Panc1 (cell line): Measurements from ENCODE around the gene VWA8.

Experiments
- POLR2AphosphoS5 ChIP-seq: IDR thresholded peaks from 2 replicates; pipeline ENCODE4 v1.6.1; 2012; ENCODE audit warnings: mild to moderate bottlenecking, low read depth, low read length, moderate library complexity
- SIN3A ChIP-seq: IDR thresholded peaks from 2 replicates; pipeline ENCODE4 v1.6.1; 2012; ENCODE audit warnings: low read depth, mild to moderate bottlenecking, low read length, moderate library complexity, borderline replicate concordance; ENCODE audit not compliant: insufficient read depth
- TCF7L2 ChIP-seq: IDR thresholded peaks from 2 replicates; pipeline ENCODE4 v1.6.1; 2011; ENCODE audit warnings: mild to moderate bottlenecking, low read depth, low read length, inconsistent platforms
- TF ChIP-seq, protein P1 (sequence below): fragments of 450-650 bp; IDR thresholded peaks from 2 replicates; pipeline ENCODE4 v1.5.1; 2017; ENCODE audit warnings: mild to moderate bottlenecking
- TF ChIP-seq, protein P2 (sequence below), 2 experiments: IDR thresholded peaks; 2 replicates each; pipeline ENCODE4 v1.6.1; 2011 to 2012; ENCODE audit warnings: low read depth in 2 of 2, control low read depth in 1 of 2, low read length in 1 of 2, mild to moderate bottlenecking in 1 of 2, moderate library complexity in 1 of 2; ENCODE audit not compliant: insufficient read depth in 1 of 2

DNA sequence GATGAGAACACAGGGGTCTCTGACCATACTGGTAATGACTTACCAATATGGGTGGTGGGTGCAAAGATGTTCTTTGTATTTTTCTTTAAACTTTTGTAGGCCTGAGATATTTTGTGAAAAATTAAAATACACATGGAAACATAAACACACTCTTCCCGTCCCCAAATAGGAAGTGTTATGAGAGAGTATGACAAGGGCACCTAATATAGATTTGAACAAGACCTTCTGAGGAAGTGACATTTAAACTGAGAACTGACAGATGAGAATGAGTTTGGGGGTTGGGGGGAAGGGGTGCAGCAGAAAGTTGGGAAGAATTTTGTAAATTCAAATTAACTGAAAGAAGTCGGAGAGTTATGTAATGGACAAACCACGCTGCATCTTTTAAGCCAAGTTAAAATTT lies 279.3 kb downstream of the VWA8 start:
- TF ChIP-seq, protein P1, sequence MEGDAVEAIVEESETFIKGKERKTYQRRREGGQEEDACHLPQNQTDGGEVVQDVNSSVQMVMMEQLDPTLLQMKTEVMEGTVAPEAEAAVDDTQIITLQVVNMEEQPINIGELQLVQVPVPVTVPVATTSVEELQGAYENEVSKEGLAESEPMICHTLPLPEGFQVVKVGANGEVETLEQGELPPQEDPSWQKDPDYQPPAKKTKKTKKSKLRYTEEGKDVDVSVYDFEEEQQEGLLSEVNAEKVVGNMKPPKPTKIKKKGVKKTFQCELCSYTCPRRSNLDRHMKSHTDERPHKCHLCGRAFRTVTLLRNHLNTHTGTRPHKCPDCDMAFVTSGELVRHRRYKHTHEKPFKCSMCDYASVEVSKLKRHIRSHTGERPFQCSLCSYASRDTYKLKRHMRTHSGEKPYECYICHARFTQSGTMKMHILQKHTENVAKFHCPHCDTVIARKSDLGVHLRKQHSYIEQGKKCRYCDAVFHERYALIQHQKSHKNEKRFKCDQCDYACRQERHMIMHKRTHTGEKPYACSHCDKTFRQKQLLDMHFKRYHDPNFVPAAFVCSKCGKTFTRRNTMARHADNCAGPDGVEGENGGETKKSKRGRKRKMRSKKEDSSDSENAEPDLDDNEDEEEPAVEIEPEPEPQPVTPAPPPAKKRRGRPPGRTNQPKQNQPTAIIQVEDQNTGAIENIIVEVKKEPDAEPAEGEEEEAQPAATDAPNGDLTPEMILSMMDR = no peak
- no peak for TF ChIP-seq POLR2AphosphoS5
- TF ChIP-seq, protein P2, sequence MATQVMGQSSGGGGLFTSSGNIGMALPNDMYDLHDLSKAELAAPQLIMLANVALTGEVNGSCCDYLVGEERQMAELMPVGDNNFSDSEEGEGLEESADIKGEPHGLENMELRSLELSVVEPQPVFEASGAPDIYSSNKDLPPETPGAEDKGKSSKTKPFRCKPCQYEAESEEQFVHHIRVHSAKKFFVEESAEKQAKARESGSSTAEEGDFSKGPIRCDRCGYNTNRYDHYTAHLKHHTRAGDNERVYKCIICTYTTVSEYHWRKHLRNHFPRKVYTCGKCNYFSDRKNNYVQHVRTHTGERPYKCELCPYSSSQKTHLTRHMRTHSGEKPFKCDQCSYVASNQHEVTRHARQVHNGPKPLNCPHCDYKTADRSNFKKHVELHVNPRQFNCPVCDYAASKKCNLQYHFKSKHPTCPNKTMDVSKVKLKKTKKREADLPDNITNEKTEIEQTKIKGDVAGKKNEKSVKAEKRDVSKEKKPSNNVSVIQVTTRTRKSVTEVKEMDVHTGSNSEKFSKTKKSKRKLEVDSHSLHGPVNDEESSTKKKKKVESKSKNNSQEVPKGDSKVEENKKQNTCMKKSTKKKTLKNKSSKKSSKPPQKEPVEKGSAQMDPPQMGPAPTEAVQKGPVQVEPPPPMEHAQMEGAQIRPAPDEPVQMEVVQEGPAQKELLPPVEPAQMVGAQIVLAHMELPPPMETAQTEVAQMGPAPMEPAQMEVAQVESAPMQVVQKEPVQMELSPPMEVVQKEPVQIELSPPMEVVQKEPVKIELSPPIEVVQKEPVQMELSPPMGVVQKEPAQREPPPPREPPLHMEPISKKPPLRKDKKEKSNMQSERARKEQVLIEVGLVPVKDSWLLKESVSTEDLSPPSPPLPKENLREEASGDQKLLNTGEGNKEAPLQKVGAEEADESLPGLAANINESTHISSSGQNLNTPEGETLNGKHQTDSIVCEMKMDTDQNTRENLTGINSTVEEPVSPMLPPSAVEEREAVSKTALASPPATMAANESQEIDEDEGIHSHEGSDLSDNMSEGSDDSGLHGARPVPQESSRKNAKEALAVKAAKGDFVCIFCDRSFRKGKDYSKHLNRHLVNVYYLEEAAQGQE (IDR thresholded peaks at IDR 0.05; ENCODE audit: insufficient read depth in 1 of 2, low read depth in 2 of 2, low read length in 1 of 2) = no peak
- TF ChIP-seq TCF7L2 = no peak
- TF ChIP-seq SIN3A = no peak
